Astrocyte (in vitro differentiated cells and primary cell): ENCODE measurements around the gene ADARB2. TPM values are rescaled to one million over a fixed set of nuclear protein-coding genes. Genes with fewer than 3 reads are reported as not detected.

ENCODE experiments used
- DNase-seq: peaks from one replicate; pipeline ENCODE4 v3.0.0-alpha.2; 2010; ENCODE audit warnings: low read depth
- FAIRE-seq: peaks from 2 replicates; lab custom pipeline; 2011; peaks lifted over from hg19 to GRCh38; lab: Jason Lieb, UNC
- H2AFZ ChIP-seq: 2 replicates; pipeline ENCODE4 v1.6.0; 2012; ENCODE audit warnings: low read depth, low read length, inconsistent platforms
- H3K27ac ChIP-seq: 2 replicates; pipeline ENCODE4 v1.5.1; 2011; ENCODE audit warnings: low read depth, low read length, inconsistent platforms
- H3K27me3 ChIP-seq: 2 replicates; pipeline ENCODE4 v1.6.0; 2011; ENCODE audit warnings: low read length, inconsistent platforms; ENCODE audit not compliant: insufficient read depth
- H3K36me3 ChIP-seq: 2 replicates; pipeline ENCODE4 v1.5.1; 2011; ENCODE audit warnings: low read length, inconsistent platforms; ENCODE audit not compliant: insufficient read depth
- H3K4me1 ChIP-seq: 2 replicates; pipeline ENCODE4 v1.5.1; 2011; ENCODE audit warnings: low read length, inconsistent platforms; ENCODE audit not compliant: insufficient read depth
- H3K4me2 ChIP-seq: 2 replicates; pipeline ENCODE4 v1.6.0; 2012; ENCODE audit warnings: low read length, inconsistent platforms
- H3K4me3 ChIP-seq: 2 replicates; pipeline ENCODE4 v1.5.1; 2011; ENCODE audit warnings: low read depth, mild to moderate bottlenecking, low read length, inconsistent platforms; ENCODE audit not compliant: insufficient read depth
- H3K79me2 ChIP-seq: 2 replicates; pipeline ENCODE4 v1.6.0; 2012; ENCODE audit warnings: mild to moderate bottlenecking, low read length, inconsistent platforms; ENCODE audit not compliant: insufficient read depth
- H3K9ac ChIP-seq: 2 replicates; pipeline ENCODE4 v1.6.0; 2012; ENCODE audit warnings: mild to moderate bottlenecking, low read length, inconsistent platforms
- H3K9me3 ChIP-seq: 2 replicates; pipeline ENCODE4 v1.5.1; 2012; ENCODE audit warnings: low read depth, mild to moderate bottlenecking, low read length, inconsistent platforms; ENCODE audit not compliant: insufficient read depth
- H4K20me1 ChIP-seq: 2 replicates; pipeline ENCODE4 v1.6.0; 2012; ENCODE audit warnings: low read length, inconsistent platforms; ENCODE audit not compliant: insufficient read depth
- H3K27ac Mint-ChIP-seq: one replicate; pipeline ENCODE4 v1.8.0; 2021; ENCODE audit warnings: mild to moderate bottlenecking, mixed read lengths; ENCODE audit not compliant: unreplicated experiment
- H3K27me3 Mint-ChIP-seq: one replicate; pipeline ENCODE4 v1.8.0; 2021; ENCODE audit warnings: low read depth, mixed read lengths; ENCODE audit not compliant: unreplicated experiment
- H3K36me3 Mint-ChIP-seq: one replicate; pipeline ENCODE4 v1.8.0; 2021; ENCODE audit warnings: low read depth, mixed read lengths; ENCODE audit not compliant: unreplicated experiment
- H3K4me1 Mint-ChIP-seq: one replicate; pipeline ENCODE4 v1.8.0; 2021; ENCODE audit warnings: low read depth, mixed read lengths; ENCODE audit not compliant: unreplicated experiment
- H3K4me3 Mint-ChIP-seq: one replicate; pipeline ENCODE4 v1.8.0; 2021; ENCODE audit warnings: mild to moderate bottlenecking, moderate library complexity, mixed read lengths; ENCODE audit not compliant: unreplicated experiment
- H3K9me3 Mint-ChIP-seq: one replicate; pipeline ENCODE4 v1.8.0; 2021; ENCODE audit warnings: mild to moderate bottlenecking, mixed read lengths; ENCODE audit not compliant: unreplicated experiment
- CTCF ChIP-seq: IDR thresholded peaks from 2 replicates; pipeline ENCODE4 v1.5.1; 2011; ENCODE audit warnings: low read depth, mild to moderate bottlenecking, inconsistent platforms, low read length, moderate library complexity; ENCODE audit not compliant: insufficient read depth
- EZH2 ChIP-seq: IDR thresholded peaks from 2 replicates; pipeline ENCODE4 v1.6.1; 2012; ENCODE audit warnings: mild to moderate bottlenecking, low read length, inconsistent platforms; ENCODE audit not compliant: insufficient read depth
- total RNA-seq: library from RNA; stranded (reverse); gene quantifications from 2 replicates; pipeline ENCODE4 v1.2.1, GENCODE V29; 2021

ADARB2 gene
- total RNA-seq, 1 donor from 2014 or later, result 0.18 TPM

GRCh38 chr10:1241973-1242935 lies 495.1 kb downstream of the ADARB2 start:
- no peaks in the 10 kb centered on the region for H4K20me1 ChIP-seq
- no peaks in the 10 kb centered on the region for H3K79me2 ChIP-seq
- H3K9ac ChIP-seq, result no peak overlapping the region
- DNase-seq (no peak), FAIRE-seq (no peak)
- Mint-ChIP-seq H3K27ac (no peak overlapping the region), H3K27me3 (peaks cover 48% of the 10 kb centered on the region), H3K9me3 (peaks cover 6% of the 10 kb centered on the region), H3K4me3 (no peak overlapping the region), H3K4me1 (no peaks in the 10 kb centered on the region), H3K36me3 (no peaks in the 10 kb centered on the region)
- TF ChIP-seq EZH2, result no peak
- no peak for TF ChIP-seq CTCF
- H3K36me3 ChIP-seq, result no peaks in the 10 kb centered on the region
- no peaks in the 10 kb centered on the region for H3K4me1 ChIP-seq
- no peaks in the 10 kb centered on the region for H3K27me3 ChIP-seq
- H3K4me3 ChIP-seq, result no peak overlapping the region
- no peak overlapping the region for H3K4me2 ChIP-seq
- no peak overlapping the region for H3K27ac ChIP-seq
- no peak overlapping the region for H2AFZ ChIP-seq
- H3K9me3 ChIP-seq, result peaks cover 5% of the 10 kb centered on the region

GRCh38 chr10:1241322-1241890 lies 495.9 kb downstream of the ADARB2 start:
- Mint-ChIP-seq H3K9me3 (peaks cover 3% of the 10 kb centered on the region), H3K27ac (no peak overlapping the region), H3K36me3 (no peaks in the 10 kb centered on the region), H3K4me3 (no peak overlapping the region), H3K4me1 (no peaks in the 10 kb centered on the region), H3K27me3 (peaks cover 43% of the 10 kb centered on the region)
- Histone ChIP-seq H3K4me1 (no peaks in the 10 kb centered on the region), H4K20me1 (no peaks in the 10 kb centered on the region), H3K4me2 (no peak overlapping the region), H3K4me3 (no peak overlapping the region), H2AFZ (no peak overlapping the region), H3K79me2 (no peaks in the 10 kb centered on the region), H3K9me3 (peaks cover 5% of the 10 kb centered on the region), H3K9ac (no peak overlapping the region), H3K27ac (no peak overlapping the region), H3K27me3 (no peaks in the 10 kb centered on the region), H3K36me3 (no peaks in the 10 kb centered on the region)
- DNase-seq, result no peak
- no peak for FAIRE-seq
- TF ChIP-seq CTCF (no peak), EZH2 (no peak)
